HG02610 (cell line): ENCODE results near the gene GNAT2.
"Not testable (repeated sequence)": the region's sequence is repeated elsewhere in the genome, so short reads cannot be mapped to it uniquely, and the experiment has no call there.

ENCODE experiments used
- ATAC-seq: cut with Tn5 transposase; IDR thresholded peaks from one replicate; pipeline ENCODE4 v1.9.1; 2021; ENCODE audit warnings: mild to moderate bottlenecking, moderate library complexity; ENCODE audit not compliant: unreplicated experiment

The GNAT2 gene

GRCh38 chr1:109619576-109620400, at the start of gene GNAT2, which contains the start of gene AMPD2:
Gene GNAT2, minus strand, starts transcription at chr1:109619616. Its CDS starts 6,746 bp downstream, at chr1:109612870.
Gene AMPD2, plus strand, starts transcription at chr1:109619837. Its CDS starts 1,339 bp downstream, at chr1:109621176.
- ATAC-seq = peak; percentile 48

DNA sequence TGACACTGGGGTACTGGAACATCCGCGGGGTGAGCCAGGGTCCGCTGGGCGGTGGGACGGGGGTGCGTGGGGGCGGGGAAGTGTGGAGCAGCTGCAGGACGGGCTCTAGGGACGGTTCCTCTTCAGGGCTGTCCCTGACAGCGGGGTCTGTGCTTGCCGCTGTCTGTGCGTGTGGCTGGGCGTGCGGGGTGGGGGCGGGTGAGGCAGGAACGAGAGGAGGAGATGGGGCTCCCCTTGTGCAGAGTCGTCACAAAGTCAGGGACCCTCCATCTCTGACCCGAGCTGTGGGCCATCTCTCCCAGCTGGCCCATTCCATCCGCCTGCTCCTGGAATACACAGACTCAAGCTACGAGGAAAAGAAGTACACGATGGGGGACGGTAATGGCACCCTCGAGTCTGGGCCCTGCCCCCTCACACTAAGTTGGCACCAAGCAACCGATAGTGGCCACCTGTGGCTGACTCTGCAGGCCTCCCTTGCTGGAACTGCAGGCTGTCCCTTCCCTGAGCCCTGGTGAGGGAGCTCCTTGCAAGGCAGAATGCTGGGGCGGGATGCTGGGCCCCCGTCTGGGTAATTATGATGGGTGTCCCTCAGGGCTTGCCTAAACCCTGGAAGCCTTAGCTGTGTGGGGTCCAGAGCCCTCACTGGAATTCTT, 48.8 kb upstream of the GNAT2 start:
- peak; percentile 14 for ATAC-seq

DNA sequence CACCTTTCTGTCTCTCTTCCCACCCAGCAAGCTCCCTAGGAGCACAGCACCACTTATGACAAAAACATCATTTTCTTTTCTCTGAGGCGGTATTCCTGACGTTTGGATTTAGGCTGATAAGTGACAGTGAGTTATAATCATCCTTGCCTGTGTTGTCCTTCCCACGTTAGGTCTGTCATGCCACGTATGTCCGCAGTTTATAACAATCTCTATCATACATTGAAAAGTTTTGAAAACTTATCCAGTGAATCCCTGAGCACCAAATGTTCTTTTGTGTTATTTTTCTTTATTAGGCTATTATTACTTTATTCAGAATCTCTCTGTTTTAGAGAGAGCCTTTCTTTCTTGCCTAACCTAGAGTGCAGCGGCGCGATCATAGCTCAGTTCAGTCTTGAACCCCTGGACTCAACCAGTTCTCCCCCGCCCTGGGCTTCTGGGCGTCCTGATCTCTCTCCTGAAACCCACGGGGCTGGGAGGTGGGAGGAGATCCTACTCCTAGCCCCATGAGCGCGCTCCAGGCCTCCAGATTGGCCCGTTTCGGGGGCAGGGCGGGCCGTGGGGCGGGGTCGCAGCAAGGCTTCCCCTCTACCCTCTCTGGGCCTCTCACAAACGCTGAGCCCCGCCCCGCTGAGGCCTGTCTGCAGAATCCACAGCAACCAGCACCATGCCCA, 48.2 kb upstream of the GNAT2 start, which contains the start of gene GSTM2:
GSTM2 (plus strand) TSS at position 606 of the 671 bp plus-strand sequence; CDS start at position 665, 59 bp downstream.
- ATAC-seq = peak; percentile 95

DNA sequence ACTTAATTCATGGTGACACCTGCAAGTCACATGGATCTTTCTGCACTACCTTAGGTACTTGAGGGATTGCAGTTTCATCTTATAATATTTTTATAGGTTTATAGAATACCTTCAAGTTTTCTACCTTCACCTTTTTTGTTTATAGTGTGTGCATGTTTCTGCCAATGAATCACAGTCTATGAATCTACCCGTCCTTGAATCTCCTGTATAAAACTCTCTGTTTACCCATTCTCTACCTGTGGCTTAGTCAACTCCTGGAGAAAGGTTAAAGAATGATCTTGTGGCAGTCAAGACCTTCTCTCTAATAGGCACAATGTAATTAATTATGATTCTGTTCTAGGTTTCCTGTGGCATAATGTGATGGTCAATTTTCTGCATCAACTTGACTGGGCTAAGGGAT, 45.3 kb upstream of the GNAT2 start:
- no peak for ATAC-seq

DNA sequence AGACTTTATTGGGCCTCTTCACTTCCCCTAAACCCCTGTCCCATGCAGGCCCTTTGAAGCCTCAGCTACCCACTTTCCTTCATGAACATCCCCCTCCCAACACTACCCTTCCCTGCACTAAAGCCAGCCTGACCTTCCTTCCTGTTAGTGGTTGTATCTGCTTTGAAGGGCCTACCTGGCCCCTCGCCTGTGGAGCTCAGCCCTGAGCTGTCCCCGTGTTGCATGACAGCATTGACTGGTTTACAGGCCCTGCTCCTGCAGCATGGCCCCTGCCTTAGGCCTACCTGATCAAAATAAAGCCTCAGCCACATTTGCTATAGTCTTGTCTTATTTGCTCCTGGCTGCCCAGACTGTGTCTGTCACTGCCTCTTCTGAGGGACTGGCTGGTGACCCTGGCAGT, 42.0 kb upstream of the GNAT2 start:
- ATAC-seq = no peak

- ATAC-seq = not testable (repeated sequence)
Observed at GRCh38 chr1:109660691-109661026, 41.2 kb upstream of the GNAT2 start.

- ATAC-seq = no peak
Observed at GRCh38 chr1:109659997-109660690, 40.7 kb upstream of the GNAT2 start.

GRCh38 chr1:109659145-109659544, 39.7 kb upstream of the GNAT2 start:
- no peak for ATAC-seq

DNA sequence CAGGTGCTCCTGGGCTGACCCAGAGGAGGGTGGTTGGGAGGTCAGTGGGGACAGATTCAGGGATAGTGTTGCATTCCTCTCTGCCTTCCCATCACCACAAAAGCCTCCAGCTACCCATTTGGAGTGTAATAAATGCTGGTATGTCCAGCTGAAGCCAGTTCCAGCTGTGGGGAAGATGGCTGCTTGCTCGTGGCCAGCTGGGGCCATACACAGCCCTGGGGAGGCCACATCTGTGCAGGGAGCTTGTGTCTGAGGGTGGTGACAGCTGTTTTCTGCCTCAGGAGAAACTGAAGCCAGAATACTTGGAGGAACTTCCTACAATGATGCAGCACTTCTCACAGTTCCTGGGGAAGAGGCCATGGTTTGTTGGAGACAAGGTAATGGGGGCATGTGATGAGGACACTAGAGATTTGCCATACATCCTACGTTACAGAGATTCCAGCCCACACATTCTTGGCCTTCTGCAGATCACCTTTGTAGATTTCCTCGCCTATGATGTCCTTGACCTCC, 39.2 kb upstream of the GNAT2 start:
- ATAC-seq = no peak

DNA sequence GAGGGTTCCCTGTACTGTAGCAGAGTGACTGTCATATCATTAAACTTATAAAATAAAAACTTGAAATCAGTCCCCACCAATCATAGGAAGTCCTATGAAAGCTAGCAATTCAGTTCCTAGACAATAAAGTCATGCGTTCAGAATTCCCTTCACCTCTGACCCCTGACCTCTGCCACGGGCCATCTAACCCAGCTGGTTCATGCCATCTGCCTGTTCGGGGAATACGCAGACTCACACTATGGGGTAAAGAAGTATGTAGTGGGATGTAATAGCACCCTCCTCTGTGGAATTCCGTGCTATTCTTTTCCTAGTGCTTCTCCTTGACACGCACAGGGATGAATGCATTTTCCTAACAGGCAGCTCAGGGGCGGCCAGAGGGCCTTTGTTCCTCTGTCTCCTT, 38.6 kb upstream of the GNAT2 start:
- ATAC-seq = no peak

- no peak for ATAC-seq
Observed at GRCh38 chr1:109657395-109657794, 38.0 kb upstream of the GNAT2 start.

DNA sequence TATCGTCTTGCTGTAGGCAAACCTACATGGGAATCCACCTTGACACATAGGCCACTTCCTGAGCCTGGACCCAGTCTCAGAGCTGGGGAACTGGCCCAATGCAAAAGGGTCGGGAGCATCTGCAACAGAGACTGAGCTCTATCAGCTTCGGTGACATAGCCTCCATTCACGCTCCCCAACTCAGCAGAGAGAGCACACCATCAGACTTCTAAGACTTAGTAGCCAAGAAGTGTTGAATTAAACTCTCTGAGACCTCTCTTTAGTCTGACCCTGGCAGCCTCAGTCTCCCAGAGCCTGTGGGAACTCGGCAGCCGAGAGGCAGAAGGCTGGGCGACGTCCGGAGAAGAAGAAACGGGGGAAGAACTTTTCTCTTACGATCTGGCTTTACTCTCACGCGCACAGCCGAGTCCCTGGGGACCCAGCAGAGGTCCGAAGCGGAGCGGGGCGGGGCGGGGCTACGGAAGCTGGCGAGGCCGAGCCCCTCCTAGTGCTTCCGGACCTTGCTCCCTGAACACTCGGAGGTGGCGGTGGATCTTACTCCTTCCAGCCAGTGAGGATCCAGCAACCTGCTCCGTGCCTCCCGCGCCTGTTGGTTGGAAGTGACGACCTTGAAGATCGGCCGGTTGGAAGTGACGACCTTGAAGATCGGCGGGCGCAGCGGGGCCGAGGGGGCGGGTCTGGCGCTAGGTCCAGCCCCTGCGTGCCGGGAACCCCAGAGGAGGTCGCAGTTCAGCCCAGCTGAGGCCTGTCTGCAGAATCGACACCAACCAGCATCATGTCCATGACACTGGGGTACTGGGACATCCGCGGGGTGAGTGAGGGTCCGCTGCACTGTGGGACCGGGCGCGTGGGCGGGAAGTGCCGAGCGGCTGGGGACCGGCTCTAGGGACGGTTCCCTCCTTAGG, 36.5 kb upstream of the GNAT2 start, which contains the start of gene GSTM4:
GSTM4 (plus strand) TSS at position 485 of the 905 bp plus-strand sequence; CDS start at position 776, 291 bp downstream.
- ATAC-seq = peak; percentile 93

DNA sequence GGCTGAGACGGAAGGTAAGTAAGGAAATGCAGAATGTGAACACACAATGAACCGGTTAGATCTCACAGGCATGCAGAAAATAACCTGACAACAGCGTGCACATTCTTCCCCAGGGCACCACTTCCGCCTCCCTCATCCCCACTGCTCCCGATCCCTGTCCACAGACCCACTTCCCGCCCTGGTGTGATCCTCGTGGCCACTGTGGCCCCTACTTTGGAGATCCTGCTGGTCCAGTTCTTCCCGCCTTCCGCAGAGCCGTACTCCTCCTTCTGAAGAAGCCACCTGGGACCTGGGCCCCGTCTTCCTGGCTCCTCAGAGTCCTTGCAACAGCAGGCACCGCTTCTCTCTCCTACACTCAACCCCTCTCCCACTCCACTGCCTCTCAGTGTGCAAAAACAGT, 35.1 kb upstream of the GNAT2 start:
- ATAC-seq = no peak

DNA sequence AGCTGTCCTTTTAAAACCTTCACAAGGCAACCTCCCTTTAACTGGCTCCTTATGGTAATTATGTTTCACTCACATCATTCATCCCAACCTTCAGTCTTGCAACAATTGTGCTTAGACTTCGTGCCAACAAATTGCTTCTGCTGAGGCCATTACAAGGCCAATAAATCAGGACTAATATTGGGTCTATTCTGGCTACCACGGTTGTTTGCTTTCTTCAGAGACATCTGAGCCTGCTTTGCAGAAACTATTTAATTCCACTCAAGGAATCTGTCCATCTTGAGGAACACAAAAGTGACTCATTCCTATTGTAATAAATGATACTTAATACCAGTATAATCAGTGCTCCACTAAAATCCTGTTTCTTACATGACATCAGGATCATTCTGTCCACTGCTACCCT, 33.9 kb upstream of the GNAT2 start:
- no peak for ATAC-seq

- no peak for ATAC-seq
Observed at GRCh38 chr1:109652402-109652801, 33.0 kb upstream of the GNAT2 start.

- no peak for ATAC-seq
Observed at GRCh38 chr1:109650609-109651008, 31.2 kb upstream of the GNAT2 start.

DNA sequence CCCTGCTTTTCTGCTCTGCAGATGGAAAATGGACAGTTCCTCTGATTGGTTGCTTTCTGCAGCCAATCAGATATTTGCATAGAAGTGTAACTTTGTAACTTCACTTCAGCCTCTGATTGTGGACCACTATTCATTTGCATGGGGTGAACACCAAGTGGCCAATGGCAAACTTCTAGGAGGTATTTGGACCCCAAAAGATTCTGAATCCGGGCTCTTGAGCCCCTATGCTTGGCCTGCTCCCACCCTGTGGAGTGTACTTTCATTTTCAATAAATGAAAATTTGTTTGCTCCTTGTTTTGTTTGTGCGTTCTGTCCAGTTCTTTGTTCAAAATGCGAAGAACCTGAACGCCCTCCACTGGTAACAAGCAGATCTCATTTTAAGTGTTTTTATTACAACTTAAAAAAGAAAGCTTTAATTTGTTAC, 30.1 kb upstream of the GNAT2 start:
- no peak for ATAC-seq

DNA sequence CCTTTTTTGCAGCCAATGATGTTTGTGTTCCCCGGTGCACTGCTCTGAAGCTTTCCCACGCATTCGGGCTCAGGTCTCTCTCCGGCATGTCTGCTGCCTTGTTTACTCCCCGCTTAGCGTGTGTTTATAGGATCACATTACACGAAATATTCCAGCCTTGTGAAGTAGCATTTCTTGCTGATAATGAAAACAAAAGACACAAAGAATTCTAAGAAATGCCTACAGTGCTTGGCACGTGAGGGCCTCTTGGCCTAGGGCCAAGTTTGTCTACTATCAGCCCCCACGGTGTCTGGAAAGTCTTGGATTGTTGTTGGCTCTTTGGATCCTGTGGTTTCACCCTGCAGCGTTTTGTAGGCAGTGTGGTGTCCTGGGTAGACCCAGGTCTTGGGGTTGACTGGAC, 25.3 kb upstream of the GNAT2 start:
- ATAC-seq = no peak

DNA sequence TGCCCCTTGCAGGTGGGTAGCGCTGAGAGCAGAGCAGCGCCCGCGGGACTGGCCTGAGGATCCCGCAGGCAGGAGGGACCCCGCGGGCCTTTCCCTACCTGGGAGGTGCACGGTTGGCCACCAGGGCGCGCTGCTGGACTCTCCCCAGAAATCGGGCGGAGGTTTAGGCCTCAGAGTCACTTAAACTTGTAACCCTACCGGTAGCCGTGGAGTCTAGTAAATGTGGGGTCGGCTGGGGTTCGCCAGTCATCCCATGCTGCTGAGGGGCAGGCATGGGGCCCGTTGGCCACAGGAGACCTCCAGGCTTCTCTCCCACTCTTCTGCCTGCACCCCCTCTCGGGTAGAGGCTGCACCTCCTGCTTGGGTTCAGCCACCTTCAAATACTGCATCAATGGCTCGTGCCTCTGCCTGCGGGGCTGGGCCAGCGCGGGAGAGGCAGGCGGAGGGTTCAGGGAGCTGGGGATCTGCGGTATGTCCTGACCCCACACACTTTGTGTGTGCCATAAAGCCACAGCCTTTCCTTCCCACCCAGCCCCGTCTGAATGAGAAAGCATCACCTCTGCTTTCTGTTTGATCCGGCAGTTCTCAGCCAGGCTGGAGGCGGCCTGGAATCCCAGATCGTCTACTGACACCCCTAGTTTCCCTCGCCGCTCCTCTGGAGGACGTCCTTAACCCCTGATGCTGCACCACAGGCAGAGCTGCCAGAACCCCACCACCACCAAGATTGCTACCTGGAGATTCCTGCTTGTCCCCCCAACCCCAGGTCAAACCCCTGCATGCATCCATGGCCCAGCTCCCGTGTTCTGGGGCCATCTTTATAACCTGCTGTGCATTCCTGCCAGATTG, 24.2 kb upstream of the GNAT2 start:
- ATAC-seq = peak; percentile 84
